Measurements from ENCODE around the gene PIK3R2. TPM values are rescaled to one million over a fixed set of nuclear protein-coding genes. Genes with fewer than 3 reads are reported as not detected.
A peak's percentile ranks its signal among the peaks of the same experiment; 100 is the strongest.

The PIK3R2 gene
- polyA plus RNA-seq, 1 donor (not counting 4 experiments of a cell fraction or from before 2014, with no cell fraction given) = 13.9 TPM

GRCh38 chr19:18160971-18161635 is 8.1 kb downstream of the PIK3R2 start:
- H3K9ac ChIP-seq (ENCODE audit: control insufficient read depth, extremely low read depth, insufficient read depth, low read length) = peak overlapping the region; percentile 60
- peak overlapping the region; percentile 53 for H3K27ac ChIP-seq (ENCODE audit: control insufficient read depth, insufficient read depth, low read length)
- no peaks in the 10 kb centered on the region for H3K79me2 ChIP-seq (ENCODE audit: control insufficient read depth, insufficient read depth, low read length)
- peak overlapping the region; percentile 84 for H3K4me2 ChIP-seq (ENCODE audit: control insufficient read depth, extremely low read depth, insufficient read depth, low read depth, low read length)
- H3K4me1 ChIP-seq (ENCODE audit: control insufficient read depth, extremely low read depth, insufficient read depth, low read length) = peaks cover 24% of the 10 kb centered on the region
- TF ChIP-seq EZH2 (IDR thresholded peaks at IDR 0.05; ENCODE audit: low read length) = no peak
- TF ChIP-seq, protein P1, sequence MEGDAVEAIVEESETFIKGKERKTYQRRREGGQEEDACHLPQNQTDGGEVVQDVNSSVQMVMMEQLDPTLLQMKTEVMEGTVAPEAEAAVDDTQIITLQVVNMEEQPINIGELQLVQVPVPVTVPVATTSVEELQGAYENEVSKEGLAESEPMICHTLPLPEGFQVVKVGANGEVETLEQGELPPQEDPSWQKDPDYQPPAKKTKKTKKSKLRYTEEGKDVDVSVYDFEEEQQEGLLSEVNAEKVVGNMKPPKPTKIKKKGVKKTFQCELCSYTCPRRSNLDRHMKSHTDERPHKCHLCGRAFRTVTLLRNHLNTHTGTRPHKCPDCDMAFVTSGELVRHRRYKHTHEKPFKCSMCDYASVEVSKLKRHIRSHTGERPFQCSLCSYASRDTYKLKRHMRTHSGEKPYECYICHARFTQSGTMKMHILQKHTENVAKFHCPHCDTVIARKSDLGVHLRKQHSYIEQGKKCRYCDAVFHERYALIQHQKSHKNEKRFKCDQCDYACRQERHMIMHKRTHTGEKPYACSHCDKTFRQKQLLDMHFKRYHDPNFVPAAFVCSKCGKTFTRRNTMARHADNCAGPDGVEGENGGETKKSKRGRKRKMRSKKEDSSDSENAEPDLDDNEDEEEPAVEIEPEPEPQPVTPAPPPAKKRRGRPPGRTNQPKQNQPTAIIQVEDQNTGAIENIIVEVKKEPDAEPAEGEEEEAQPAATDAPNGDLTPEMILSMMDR (optimal IDR thresholded peaks at IDR 0.05 in 1 of 3, IDR thresholded peaks at IDR 0.05 in 1 of 3, conservative IDR thresholded peaks at IDR 0.05 in 1 of 3; ENCODE audit: extremely low read depth in 1 of 3, insufficient read depth in 2 of 3, low read length in 3 of 3) = peak in 2 of 3 experiments; percentile 32 to 79
- H3K9me3 ChIP-seq (ENCODE audit: control insufficient read depth, low read depth, low read length) = no peaks in the 10 kb centered on the region
- H3K27me3 ChIP-seq (ENCODE audit: control insufficient read depth, extremely low read depth, insufficient read depth, low read length) = no peaks in the 10 kb centered on the region
- FAIRE-seq (no peak), DNase-seq (ENCODE audit: low read depth, low spot score) (no peak)
- no peaks in the 10 kb centered on the region for H4K20me1 ChIP-seq (ENCODE audit: control insufficient read depth, extremely low read depth, insufficient read depth, low read length)
- no peaks in the 10 kb centered on the region for H3K9me1 ChIP-seq (ENCODE audit: control insufficient read depth, extremely low read depth, insufficient read depth, low read length)
- dilution Hi-C loops (cut with MboI; ENCODE audit: extremely low pct_ligation_motif_present, low sequenced_read_pairs) = no loop called here
- H2AFZ ChIP-seq (ENCODE audit: control insufficient read depth, low read length) = peak overlapping the region; percentile 51
- peak overlapping the region in 2 of 3 experiments; percentile 20 to 59 for H3K4me3 ChIP-seq (ENCODE audit: control insufficient read depth in 2 of 3, extremely low read depth in 1 of 3, insufficient read depth in 2 of 3, low read depth in 1 of 3, low read length in 3 of 3)
- H3K36me3 ChIP-seq (ENCODE audit: control insufficient read depth in 2 of 2, extremely low read depth in 1 of 2, insufficient read depth in 2 of 2, low read length in 2 of 2) = peaks cover 12 to 28% of the 10 kb centered on the region in 2 experiments

DNA sequence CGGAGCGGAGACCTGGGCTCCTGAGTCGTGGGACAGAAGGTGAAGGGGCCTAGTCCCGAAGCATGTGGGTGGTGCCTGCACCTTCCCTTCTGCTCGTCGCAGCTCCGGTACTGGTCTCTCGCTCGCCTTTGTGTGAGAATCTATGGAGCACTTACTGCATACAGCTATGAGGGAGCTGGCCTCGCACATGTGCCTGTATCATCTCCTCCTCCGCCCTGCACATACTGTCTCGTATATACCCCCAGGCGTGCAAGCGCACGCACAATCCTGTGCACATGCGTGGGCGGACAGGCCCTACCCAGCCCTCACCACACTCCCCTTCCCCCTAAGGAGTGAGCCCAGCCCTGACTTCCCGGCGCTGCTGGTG is 8.7 kb downstream of the PIK3R2 start:
- Histone ChIP-seq H3K9me1 (ENCODE audit: control insufficient read depth, extremely low read depth, insufficient read depth, low read length) (no peaks in the 10 kb centered on the region), H3K9ac (ENCODE audit: control insufficient read depth, extremely low read depth, insufficient read depth, low read length) (peak overlapping the region; percentile 60), H4K20me1 (ENCODE audit: control insufficient read depth, extremely low read depth, insufficient read depth, low read length) (no peaks in the 10 kb centered on the region), H2AFZ (ENCODE audit: control insufficient read depth, low read length) (peak overlapping the region; percentile 51), H3K4me1 (ENCODE audit: control insufficient read depth, extremely low read depth, insufficient read depth, low read length) (peaks cover 24% of the 10 kb centered on the region), H3K4me3 (ENCODE audit: control insufficient read depth in 2 of 3, extremely low read depth in 1 of 3, insufficient read depth in 2 of 3, low read depth in 1 of 3, low read length in 3 of 3) (peak overlapping the region; percentile 20 to 59 (median 46)), H3K79me2 (ENCODE audit: control insufficient read depth, insufficient read depth, low read length) (no peaks in the 10 kb centered on the region), H3K36me3 (ENCODE audit: control insufficient read depth in 2 of 2, extremely low read depth in 1 of 2, insufficient read depth in 2 of 2, low read length in 2 of 2) (peaks cover 12 to 29% of the 10 kb centered on the region in 2 experiments), H3K27me3 (ENCODE audit: control insufficient read depth, extremely low read depth, insufficient read depth, low read length) (no peaks in the 10 kb centered on the region), H3K9me3 (ENCODE audit: control insufficient read depth, low read depth, low read length) (no peaks in the 10 kb centered on the region), H3K27ac (ENCODE audit: control insufficient read depth, insufficient read depth, low read length) (peak overlapping the region; percentile 53), H3K4me2 (ENCODE audit: control insufficient read depth, extremely low read depth, insufficient read depth, low read depth, low read length) (peak overlapping the region; percentile 84)
- DNase-seq (ENCODE audit: low read depth, low spot score) (no peak), FAIRE-seq (no peak)
- no peak for TF ChIP-seq EZH2 (IDR thresholded peaks at IDR 0.05; ENCODE audit: low read length)
- TF ChIP-seq, protein P1 (optimal IDR thresholded peaks at IDR 0.05 in 1 of 3, IDR thresholded peaks at IDR 0.05 in 1 of 3, conservative IDR thresholded peaks at IDR 0.05 in 1 of 3; ENCODE audit: extremely low read depth in 1 of 3, insufficient read depth in 2 of 3, low read length in 3 of 3) = no peak
- dilution Hi-C loops (cut with MboI; ENCODE audit: extremely low pct_ligation_motif_present, low sequenced_read_pairs) = no loop called here

All from keratinocyte (primary cell).